ENCODE data around the gene PHF2.
"Not testable (repeated sequence)": the region's sequence is repeated elsewhere in the genome, so short reads cannot be mapped to it uniquely, and the experiment has no call there.

Gene PHF2

GRCh38 chr9:93669116-93669957 is 93.0 kb downstream of the PHF2 start:
- ChIA-PET CTCF (interaction anchor here (0.6 kb wide), 1 partner anchor 841 kb away, joined by 3 read pairs; no protein-coding TSS in a partner anchor), POLR2A (ENCODE audit: low non-redundant PET) (no interaction called here)
- no peak for TF ChIP-seq CTCF (conservative IDR thresholded peaks at IDR 0.05; ENCODE audit: low read depth)
- DNase-seq (ENCODE audit: low spot score): no peak
- no peak overlapping the region; the same call in 1 of the 2 replicates for H3K27ac ChIP-seq

- no peak for DNase-seq (ENCODE audit: low spot score)
- no peak overlapping the region for H3K27ac ChIP-seq
- ChIA-PET POLR2A (ENCODE audit: low non-redundant PET) (no interaction called here), CTCF (interaction anchor here (0.6 kb wide), 1 partner anchor 841 kb away, joined by 3 read pairs; no protein-coding TSS in a partner anchor)
- no peak for TF ChIP-seq CTCF (conservative IDR thresholded peaks at IDR 0.05; ENCODE audit: low read depth)
Observed at GRCh38 chr9:93669958-93670207, 93.5 kb downstream of the PHF2 start.

GRCh38 chr9:93670208-93671019 is 94.0 kb downstream of the PHF2 start:
- CTCF ChIA-PET: interaction anchor here (0.6 kb wide), 1 partner anchor 840 kb away, joined by 3 read pairs; no protein-coding TSS in a partner anchor

GRCh38 chr9:93671020-93671338 is 94.6 kb downstream of the PHF2 start:
- no peak for DNase-seq (ENCODE audit: low spot score)
- CTCF ChIA-PET: no interaction called here
- POLR2A ChIA-PET (ENCODE audit: low non-redundant PET): no interaction called here
- no peak for TF ChIP-seq CTCF (conservative IDR thresholded peaks at IDR 0.05; ENCODE audit: low read depth)
- H3K27ac ChIP-seq: no peak overlapping the region

More at GRCh38 chr9:93670208-93671019, 94.0 kb downstream of the PHF2 start:
- TF ChIP-seq CTCF (conservative IDR thresholded peaks at IDR 0.05; ENCODE audit: low read depth): no peak
- POLR2A ChIA-PET (ENCODE audit: low non-redundant PET): no interaction called here
- no peak overlapping the region for H3K27ac ChIP-seq
- no peak for DNase-seq (ENCODE audit: low spot score)

GRCh38 chr9:93672330-93673020 is 96.1 kb downstream of the PHF2 start:
- POLR2A ChIA-PET (ENCODE audit: low non-redundant PET); DNase-seq (ENCODE audit: low spot score); CTCF ChIA-PET; H3K27ac ChIP-seq: not testable (repeated sequence)

GRCh38 chr9:93673021-93673838 is 96.8 kb downstream of the PHF2 start:
- TF ChIP-seq CTCF (conservative IDR thresholded peaks at IDR 0.05; ENCODE audit: low read depth): no peak
- CTCF ChIA-PET: no interaction called here
- POLR2A ChIA-PET (ENCODE audit: low non-redundant PET): no interaction called here
- H3K27ac ChIP-seq: peak overlapping the region; percentile 14
- no peak for DNase-seq (ENCODE audit: low spot score)

Measured in RWPE1 (cell line).